K562 (cell line): ENCODE measurements around the gene KRTAP10-11.

Experiments used
- CTCF ChIP-seq, 3 experiments: IDR thresholded peaks in 2 of 3; conservative IDR thresholded peaks in 1 of 3; 2 replicates each; pipeline ENCODE4 v1.5.1; 2011 to 2012; ENCODE audit warnings: low read length in 3 of 3, mild to moderate bottlenecking in 3 of 3, control low read depth in 2 of 3, improper control_type of control experiment in 1 of 3, inconsistent platforms in 1 of 3, low read depth in 1 of 3, mixed read lengths in 1 of 3, moderate library complexity in 1 of 3; ENCODE audit not compliant: insufficient read depth in 2 of 3
- POLR2A ChIP-seq: fragments of 450-650 bp; conservative IDR thresholded peaks from 2 replicates; pipeline ENCODE4 v1.6.1; 2016
- SIN3A ChIP-seq, 2 experiments: fragments of 150-350 bp in 1 of 2; IDR thresholded peaks; 2 replicates each; pipeline ENCODE4 v1.6.1; 2011 to 2016; ENCODE audit warnings: borderline replicate concordance in 2 of 2, low read depth in 2 of 2, low read length in 2 of 2, mild to moderate bottlenecking in 2 of 2, moderate library complexity in 2 of 2; ENCODE audit not compliant: control insufficient read depth in 1 of 2
- TAF1 ChIP-seq: IDR thresholded peaks from 2 replicates; pipeline ENCODE4 v1.6.1; 2011; ENCODE audit warnings: mild to moderate bottlenecking, low read length, moderate library complexity; ENCODE audit not compliant: insufficient read depth, control insufficient read depth, severe bottlenecking; ENCODE audit errors: extremely low read depth
- ZNF217 ChIP-seq: sonication (generic); formaldehyde crosslinking; IDR thresholded peaks from 2 replicates; pipeline ENCODE4 v1.8.0; 2022; ENCODE audit warnings: mild to moderate bottlenecking, missing genetic modification reagents
- TF ChIP-seq, protein P1 (sequence below), 2 experiments: fragments of 450-650 bp; formaldehyde crosslinking in 1 of 2; IDR thresholded peaks; 2 replicates each; pipeline versions ENCODE4 v1.4.0 to v1.6.1; 2014 to 2020; ENCODE audit warnings: mild to moderate bottlenecking in 2 of 2, borderline replicate concordance in 1 of 2, low read depth in 1 of 2

DNA sequence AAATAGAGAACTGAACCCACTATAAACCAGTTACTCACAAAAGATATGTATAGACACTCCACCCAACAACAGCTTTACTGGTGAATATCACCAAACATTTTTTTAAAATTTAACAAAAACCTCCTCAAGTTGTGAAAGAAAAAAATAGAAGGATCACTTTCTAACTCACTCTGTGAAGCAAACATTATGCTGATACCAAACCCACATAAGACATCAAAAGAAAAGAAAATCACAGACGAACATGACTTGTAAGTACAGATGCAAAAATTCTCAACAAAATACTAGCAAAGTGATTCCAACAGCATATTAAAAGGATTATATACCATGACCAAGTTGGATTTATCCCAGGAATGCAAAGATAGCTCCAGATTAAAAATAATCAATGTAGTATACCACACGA, 45.5 kb downstream of the KRTAP10-11 start:
- TF ChIP-seq CTCF (IDR thresholded peaks at IDR 0.05 in 2 of 3, conservative IDR thresholded peaks at IDR 0.05 in 1 of 3; ENCODE audit: insufficient read depth in 2 of 3, low read depth in 1 of 3, low read length in 3 of 3) (no peak), POLR2A (no peak), SIN3A (IDR thresholded peaks at IDR 0.05; ENCODE audit: borderline replicate concordance in 2 of 2, control insufficient read depth in 1 of 2, low read depth in 2 of 2, low read length in 2 of 2) (no peak), TAF1 (no peak), ZNF217 (CRISPR knock-in tag) (no peak)
- TF ChIP-seq, protein P1, sequence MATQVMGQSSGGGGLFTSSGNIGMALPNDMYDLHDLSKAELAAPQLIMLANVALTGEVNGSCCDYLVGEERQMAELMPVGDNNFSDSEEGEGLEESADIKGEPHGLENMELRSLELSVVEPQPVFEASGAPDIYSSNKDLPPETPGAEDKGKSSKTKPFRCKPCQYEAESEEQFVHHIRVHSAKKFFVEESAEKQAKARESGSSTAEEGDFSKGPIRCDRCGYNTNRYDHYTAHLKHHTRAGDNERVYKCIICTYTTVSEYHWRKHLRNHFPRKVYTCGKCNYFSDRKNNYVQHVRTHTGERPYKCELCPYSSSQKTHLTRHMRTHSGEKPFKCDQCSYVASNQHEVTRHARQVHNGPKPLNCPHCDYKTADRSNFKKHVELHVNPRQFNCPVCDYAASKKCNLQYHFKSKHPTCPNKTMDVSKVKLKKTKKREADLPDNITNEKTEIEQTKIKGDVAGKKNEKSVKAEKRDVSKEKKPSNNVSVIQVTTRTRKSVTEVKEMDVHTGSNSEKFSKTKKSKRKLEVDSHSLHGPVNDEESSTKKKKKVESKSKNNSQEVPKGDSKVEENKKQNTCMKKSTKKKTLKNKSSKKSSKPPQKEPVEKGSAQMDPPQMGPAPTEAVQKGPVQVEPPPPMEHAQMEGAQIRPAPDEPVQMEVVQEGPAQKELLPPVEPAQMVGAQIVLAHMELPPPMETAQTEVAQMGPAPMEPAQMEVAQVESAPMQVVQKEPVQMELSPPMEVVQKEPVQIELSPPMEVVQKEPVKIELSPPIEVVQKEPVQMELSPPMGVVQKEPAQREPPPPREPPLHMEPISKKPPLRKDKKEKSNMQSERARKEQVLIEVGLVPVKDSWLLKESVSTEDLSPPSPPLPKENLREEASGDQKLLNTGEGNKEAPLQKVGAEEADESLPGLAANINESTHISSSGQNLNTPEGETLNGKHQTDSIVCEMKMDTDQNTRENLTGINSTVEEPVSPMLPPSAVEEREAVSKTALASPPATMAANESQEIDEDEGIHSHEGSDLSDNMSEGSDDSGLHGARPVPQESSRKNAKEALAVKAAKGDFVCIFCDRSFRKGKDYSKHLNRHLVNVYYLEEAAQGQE (IDR thresholded peaks at IDR 0.05; ENCODE audit: borderline replicate concordance): no peak
- TF ChIP-seq, protein P1 (CRISPR knock-in tag; IDR thresholded peaks at IDR 0.05; ENCODE audit: low read depth): no peak
